ENCODE measurements around the gene GALNT6. TPM values are rescaled to one million over a fixed set of nuclear protein-coding genes. Genes with fewer than 3 reads are reported as not detected.

GALNT6 gene
- total RNA-seq, 1 experiment from 2014 or later: 190 TPM

DNA sequence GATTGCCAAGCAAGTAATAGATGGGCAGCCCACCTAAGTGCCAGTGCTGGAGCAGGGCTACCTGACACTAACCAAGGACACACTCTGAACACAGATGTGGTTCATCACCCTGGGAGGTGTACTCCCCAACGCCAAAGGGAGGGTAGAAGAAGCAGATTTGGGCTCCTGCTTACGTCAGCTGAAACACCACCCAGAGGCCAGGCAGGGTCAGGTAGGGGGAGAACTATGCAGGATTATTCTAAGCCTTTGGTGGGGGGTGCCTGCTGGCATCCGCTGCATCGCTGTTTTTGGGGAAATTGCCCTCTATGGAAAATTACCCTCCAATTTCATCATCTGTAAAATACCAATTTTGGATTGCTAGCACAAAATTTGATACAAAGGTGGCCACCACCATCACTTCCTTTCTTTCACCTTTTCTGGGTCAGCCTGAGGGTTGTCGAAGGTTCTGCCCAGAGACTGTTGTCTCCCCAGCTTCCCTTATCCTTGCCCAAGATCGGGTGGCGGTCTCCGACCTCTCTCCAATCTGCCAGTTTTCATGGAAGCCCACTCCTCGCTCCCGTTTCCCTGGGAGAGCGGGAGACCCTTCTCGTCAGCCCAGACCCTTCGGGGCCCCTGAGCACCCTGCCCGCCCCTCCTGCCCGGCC lies 67.8 kb downstream of the GALNT6 start:
- peaks cover 60% of the 10 kb centered on the region for H3K4me1 ChIP-seq
- POLR2A ChIA-PET: no interaction called here
- TF ChIP-seq, protein P1, sequence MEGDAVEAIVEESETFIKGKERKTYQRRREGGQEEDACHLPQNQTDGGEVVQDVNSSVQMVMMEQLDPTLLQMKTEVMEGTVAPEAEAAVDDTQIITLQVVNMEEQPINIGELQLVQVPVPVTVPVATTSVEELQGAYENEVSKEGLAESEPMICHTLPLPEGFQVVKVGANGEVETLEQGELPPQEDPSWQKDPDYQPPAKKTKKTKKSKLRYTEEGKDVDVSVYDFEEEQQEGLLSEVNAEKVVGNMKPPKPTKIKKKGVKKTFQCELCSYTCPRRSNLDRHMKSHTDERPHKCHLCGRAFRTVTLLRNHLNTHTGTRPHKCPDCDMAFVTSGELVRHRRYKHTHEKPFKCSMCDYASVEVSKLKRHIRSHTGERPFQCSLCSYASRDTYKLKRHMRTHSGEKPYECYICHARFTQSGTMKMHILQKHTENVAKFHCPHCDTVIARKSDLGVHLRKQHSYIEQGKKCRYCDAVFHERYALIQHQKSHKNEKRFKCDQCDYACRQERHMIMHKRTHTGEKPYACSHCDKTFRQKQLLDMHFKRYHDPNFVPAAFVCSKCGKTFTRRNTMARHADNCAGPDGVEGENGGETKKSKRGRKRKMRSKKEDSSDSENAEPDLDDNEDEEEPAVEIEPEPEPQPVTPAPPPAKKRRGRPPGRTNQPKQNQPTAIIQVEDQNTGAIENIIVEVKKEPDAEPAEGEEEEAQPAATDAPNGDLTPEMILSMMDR (IDR thresholded peaks at IDR 0.05; ENCODE audit: insufficient read depth in 1 of 2, low read depth in 1 of 2, low read length in 1 of 2, severe bottlenecking in 1 of 2, unreplicated experiment in 1 of 2): no peak
- no peaks in the 10 kb centered on the region for H3K9me3 ChIP-seq
- H3K4me3 ChIP-seq (ENCODE audit: low read depth, low read length): no peak overlapping the region
- peak overlapping the region; percentile 81 for H3K27ac Mint-ChIP-seq (ENCODE audit: unreplicated experiment)
- H3K4me1 Mint-ChIP-seq (ENCODE audit: low read depth, unreplicated experiment): peaks cover 57% of the 10 kb centered on the region
- intact Hi-C loops (cut with micrococcal nuclease; ENCODE audit: unreplicated experiment): no loop called here
- peaks cover 18% of the 10 kb centered on the region for H3K36me3 Mint-ChIP-seq (ENCODE audit: insufficient read depth, unreplicated experiment)
- no TSS peak for BruUV-seq (replicated peaks)
- no peak for DNase-seq
- no peaks in the 10 kb centered on the region for H3K27me3 ChIP-seq (replicated peaks; ENCODE audit: control insufficient read depth, insufficient read depth, low read length)
- no peaks in the 10 kb centered on the region for H3K27me3 Mint-ChIP-seq (ENCODE audit: insufficient read depth, unreplicated experiment)
- CTCF ChIA-PET: interaction anchor here (1.0 kb wide), 1 partner anchor 18 kb away, joined by 4 read pairs; no protein-coding TSS in a partner anchor
- no peak overlapping the region for H3K4me3 Mint-ChIP-seq (ENCODE audit: unreplicated experiment)
- H3K9me3 Mint-ChIP-seq (ENCODE audit: unreplicated experiment): no peaks in the 10 kb centered on the region
- no peaks in the 10 kb centered on the region for H3K36me3 ChIP-seq (ENCODE audit: control insufficient read depth, insufficient read depth, low read length)

DNA sequence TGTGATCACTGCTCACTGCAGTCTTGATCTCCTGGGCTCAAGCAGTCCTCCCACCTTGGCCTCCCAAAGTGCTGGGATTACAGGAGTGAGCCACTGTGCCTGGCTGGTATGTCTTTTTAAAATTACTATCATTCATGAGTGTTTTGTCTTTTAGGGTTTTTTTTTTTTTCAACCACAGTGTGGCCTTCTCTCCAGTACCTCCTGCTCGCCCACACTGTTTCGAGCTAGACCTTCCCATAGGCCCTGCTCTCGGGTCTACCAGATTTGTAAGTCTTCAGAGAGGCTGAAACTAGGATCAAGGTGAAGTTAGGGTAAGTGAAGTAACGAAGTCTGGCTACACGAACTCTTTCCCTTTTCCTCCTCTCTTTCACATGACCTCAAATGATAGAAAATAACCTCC lies 68.8 kb downstream of the GALNT6 start:
- TF ChIP-seq, protein P1 (IDR thresholded peaks at IDR 0.05; ENCODE audit: insufficient read depth in 1 of 2, low read depth in 1 of 2, low read length in 1 of 2, severe bottlenecking in 1 of 2, unreplicated experiment in 1 of 2): no peak
- no TSS peak for BruUV-seq (replicated peaks)
- H3K4me1 Mint-ChIP-seq (ENCODE audit: low read depth, unreplicated experiment): peaks cover 64% of the 10 kb centered on the region
- H3K36me3 Mint-ChIP-seq (ENCODE audit: insufficient read depth, unreplicated experiment): peaks cover 18% of the 10 kb centered on the region
- H3K36me3 ChIP-seq (ENCODE audit: control insufficient read depth, insufficient read depth, low read length): no peaks in the 10 kb centered on the region
- H3K27me3 ChIP-seq (replicated peaks; ENCODE audit: control insufficient read depth, insufficient read depth, low read length): no peaks in the 10 kb centered on the region
- H3K4me3 Mint-ChIP-seq (ENCODE audit: unreplicated experiment): no peak overlapping the region
- ChIA-PET POLR2A (no interaction called here), CTCF (interaction anchor here (1.0 kb wide), 1 partner anchor 19 kb away, joined by 4 read pairs; no protein-coding TSS in a partner anchor)
- intact Hi-C loops (cut with micrococcal nuclease; ENCODE audit: unreplicated experiment): no loop called here
- H3K27me3 Mint-ChIP-seq (ENCODE audit: insufficient read depth, unreplicated experiment): no peaks in the 10 kb centered on the region
- H3K9me3 Mint-ChIP-seq (ENCODE audit: unreplicated experiment): no peaks in the 10 kb centered on the region
- H3K9me3 ChIP-seq: no peaks in the 10 kb centered on the region
- DNase-seq: no peak
- no peak overlapping the region for H3K4me3 ChIP-seq (ENCODE audit: low read depth, low read length)
- H3K27ac Mint-ChIP-seq (ENCODE audit: unreplicated experiment): peak overlapping the region; percentile 81
- peaks cover 69% of the 10 kb centered on the region for H3K4me1 ChIP-seq

DNA sequence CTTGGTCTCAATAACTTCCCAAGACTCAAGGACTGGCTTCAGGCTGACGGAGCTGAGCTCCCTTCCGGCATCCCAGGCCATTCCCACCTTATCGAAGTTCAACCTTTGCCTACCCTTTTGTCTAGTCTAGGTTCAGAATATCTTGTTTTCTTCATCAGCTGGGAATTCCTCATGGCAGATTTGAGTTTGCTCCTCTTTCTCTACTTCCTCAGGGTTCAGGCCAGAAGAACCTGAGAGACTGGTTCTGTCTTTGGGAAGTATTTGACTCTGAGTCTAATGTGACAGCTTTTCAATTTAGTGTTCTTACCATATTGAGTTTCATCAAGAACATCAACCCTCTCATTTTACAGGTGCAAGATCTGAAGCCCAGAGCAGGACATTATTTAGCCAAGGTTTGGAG lies 69.3 kb downstream of the GALNT6 start:
- Mint-ChIP-seq H3K27ac (ENCODE audit: unreplicated experiment) (peak overlapping the region; percentile 81), H3K36me3 (ENCODE audit: insufficient read depth, unreplicated experiment) (peaks cover 18% of the 10 kb centered on the region), H3K9me3 (ENCODE audit: unreplicated experiment) (no peaks in the 10 kb centered on the region), H3K27me3 (ENCODE audit: insufficient read depth, unreplicated experiment) (no peaks in the 10 kb centered on the region), H3K4me1 (ENCODE audit: low read depth, unreplicated experiment) (peaks cover 60% of the 10 kb centered on the region), H3K4me3 (ENCODE audit: unreplicated experiment) (peak overlapping the region; percentile 23)
- POLR2A ChIA-PET: interaction anchor here (1.8 to 2.1 kb wide), 2 partner anchors 51 to 83 kb away, joined by 10 to 12 read pairs; partner anchors contain the start of genes DAZAP2 and SMAGP
- Histone ChIP-seq H3K27me3 (replicated peaks; ENCODE audit: control insufficient read depth, insufficient read depth, low read length) (no peaks in the 10 kb centered on the region), H3K9me3 (no peaks in the 10 kb centered on the region), H3K36me3 (ENCODE audit: control insufficient read depth, insufficient read depth, low read length) (no peaks in the 10 kb centered on the region), H3K4me3 (ENCODE audit: low read depth, low read length) (no peak overlapping the region), H3K4me1 (peaks cover 65% of the 10 kb centered on the region)
- intact Hi-C loops (cut with micrococcal nuclease; ENCODE audit: unreplicated experiment): loop anchor here (2.0 kb wide), 1 partner anchor 51 kb away; the partner anchor contains the start of gene SMAGP
- CTCF ChIA-PET: interaction anchor here (2.4 kb wide), 1 partner anchor 52 kb away, joined by 16 read pairs; the partner anchor contains the start of gene SMAGP
- TF ChIP-seq, protein P1 (IDR thresholded peaks at IDR 0.05; ENCODE audit: insufficient read depth in 1 of 2, low read depth in 1 of 2, low read length in 1 of 2, severe bottlenecking in 1 of 2, unreplicated experiment in 1 of 2): no peak
- BruUV-seq (replicated peaks): no TSS peak
- DNase-seq: no peak
